ENCODE results near the gene EHMT1. TPM values are rescaled to one million over a fixed set of nuclear protein-coding genes. Genes with fewer than 3 reads are reported as not detected.
"Not testable (repeated sequence)": the region's sequence is repeated elsewhere in the genome, so short reads cannot be mapped to it uniquely, and the experiment has no call there.

The EHMT1 gene
- total and polyA plus RNA-seq, 2 of the 13 experiments (the other 11 are each of a cell fraction or from before 2014, with no cell fraction given), result 23.0 to 27.1 TPM

DNA sequence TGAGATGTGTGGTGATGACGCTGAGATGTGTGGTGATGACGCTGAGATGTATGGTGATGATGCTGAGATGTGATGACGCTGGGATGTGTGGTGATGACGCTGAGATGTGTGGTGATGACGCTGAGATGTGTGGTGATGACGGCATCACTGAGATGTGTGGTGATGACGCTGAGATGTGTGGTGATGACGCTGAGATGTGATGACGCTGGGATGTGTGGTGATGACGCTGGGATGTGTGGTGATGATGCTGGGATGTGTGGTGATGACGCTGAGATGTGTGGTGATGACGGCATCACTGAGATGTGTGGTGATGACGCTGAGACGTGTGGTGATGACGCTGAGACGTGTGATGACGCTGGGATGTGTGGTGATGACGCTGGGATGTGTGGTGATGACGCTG lies 161.2 kb downstream of the EHMT1 start:
- H3K27ac ChIP-seq (ENCODE audit: extremely low read length, insufficient read depth, low read length); H3K79me2 ChIP-seq (ENCODE audit: insufficient read depth, low read length); H2AFZ ChIP-seq (ENCODE audit: low read length); H3K9me3 ChIP-seq (ENCODE audit: low read length); H3K4me2 ChIP-seq (ENCODE audit: low read depth, low read length); CTCF ChIA-PET (ENCODE audit: low intra/inter-chr PET ratio, low total read pairs); H3K27me3 ChIP-seq (ENCODE audit: control insufficient read depth in 1 of 2, insufficient read depth in 2 of 2, low read length in 2 of 2); H3K9ac ChIP-seq (ENCODE audit: insufficient read depth, low read depth, low read length); H3K4me1 ChIP-seq (ENCODE audit: insufficient read depth, low read length); DNase-seq (ENCODE audit: low spot score); H4K20me1 ChIP-seq (ENCODE audit: insufficient read depth, low read length); intact Hi-C loops (cut with micrococcal nuclease; ENCODE audit: unreplicated experiment); ATAC-seq; H3K4me3 ChIP-seq (replicated peaks in 1 of 3; ENCODE audit: insufficient read depth in 1 of 3, low read depth in 2 of 3, low read length in 3 of 3); POLR2A ChIA-PET; in situ Hi-C loops (cut with HindIII; ENCODE audit: extremely low pct_ligation_motif_present, low pct_unique_long_range_greater_than_20kb); FAIRE-seq; BruUV-seq (replicated peaks); TF ChIP-seq CREB1 (CRISPR knock-in tag; IDR thresholded peaks at IDR 0.05): not testable (repeated sequence)
- peak; percentile 79 for TF ChIP-seq CREB1 (IDR thresholded peaks at IDR 0.05)
- 97% methylated on average over 19 of the region's 19 CpGs for WGBS (ENCODE audit: low lambda C conversion rate)
- peaks cover 38 to 59% of the 10 kb centered on the region in 2 experiments; a peak in 4 of 5 replicates for H3K36me3 ChIP-seq (replicated peaks in 1 of 2; ENCODE audit: control insufficient read depth in 1 of 2, insufficient read depth in 2 of 2, low read length in 2 of 2)

DNA sequence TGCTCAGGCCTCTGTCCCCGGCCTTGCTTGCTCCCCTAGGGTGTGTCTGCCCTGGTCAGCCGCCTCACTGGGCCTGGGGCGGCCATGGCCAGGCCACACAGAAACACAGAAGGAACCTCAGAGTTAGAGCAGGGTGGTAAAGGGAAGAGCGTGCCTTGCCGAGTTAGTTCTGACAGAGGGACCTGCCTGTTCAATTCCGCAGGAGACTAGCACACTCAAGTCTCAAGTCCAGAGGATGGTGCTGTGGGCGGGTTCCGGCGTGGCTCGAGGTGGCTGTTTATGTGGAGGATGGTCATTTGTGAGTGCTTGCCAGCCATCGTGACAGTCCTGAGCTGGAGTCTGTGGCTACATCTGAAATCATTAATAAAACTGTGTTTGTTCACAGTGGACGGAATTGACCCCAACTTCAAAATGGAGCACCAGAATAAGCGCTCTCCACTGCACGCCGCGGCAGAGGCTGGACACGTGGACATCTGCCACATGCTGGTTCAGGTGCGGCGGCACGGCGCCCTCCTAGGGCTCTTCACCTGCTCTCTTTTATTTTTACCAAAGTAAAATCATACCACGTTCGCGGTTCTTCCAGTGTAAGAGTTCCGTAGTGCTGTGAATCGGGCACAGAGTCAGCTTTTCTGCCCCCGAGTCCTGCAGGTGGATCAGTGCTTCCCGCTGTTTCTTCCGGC lies 163.2 kb downstream of the EHMT1 start:
- Histone ChIP-seq H3K4me1 (ENCODE audit: insufficient read depth, low read length) (peaks cover 25% of the 10 kb centered on the region), H3K9ac (ENCODE audit: insufficient read depth, low read depth, low read length) (no peak overlapping the region), H3K4me3 (replicated peaks in 1 of 3; ENCODE audit: insufficient read depth in 1 of 3, low read depth in 2 of 3, low read length in 3 of 3) (no peak overlapping the region), H3K27ac (ENCODE audit: extremely low read length, insufficient read depth, low read length) (no peak overlapping the region), H3K79me2 (ENCODE audit: insufficient read depth, low read length) (peaks cover 2% of the 10 kb centered on the region), H3K9me3 (ENCODE audit: low read length) (no peaks in the 10 kb centered on the region), H2AFZ (ENCODE audit: low read length) (no peak overlapping the region), H3K4me2 (ENCODE audit: low read depth, low read length) (no peak overlapping the region), H3K36me3 (replicated peaks in 1 of 2; ENCODE audit: control insufficient read depth in 1 of 2, insufficient read depth in 2 of 2, low read length in 2 of 2) (peaks cover 28 to 39% of the 10 kb centered on the region in 2 experiments), H4K20me1 (ENCODE audit: insufficient read depth, low read length) (no peaks in the 10 kb centered on the region), H3K27me3 (ENCODE audit: control insufficient read depth in 1 of 2, insufficient read depth in 2 of 2, low read length in 2 of 2) (no peaks in the 10 kb centered on the region)
- ChIA-PET CTCF (ENCODE audit: low intra/inter-chr PET ratio, low total read pairs) (no interaction called here), POLR2A (no interaction called here)
- DNase-seq (ENCODE audit: low spot score) (no peak), ATAC-seq (no peak), FAIRE-seq (no peak)
- no TSS peak for BruUV-seq (replicated peaks)
- in situ Hi-C loops (cut with HindIII; ENCODE audit: extremely low pct_ligation_motif_present, low pct_unique_long_range_greater_than_20kb) (no loop called here), intact Hi-C loops (cut with micrococcal nuclease; ENCODE audit: unreplicated experiment) (no loop called here)
- TF ChIP-seq RXRA (CRISPR knock-in tag; IDR thresholded peaks at IDR 0.05), result no peak
- TF ChIP-seq, protein P1, sequence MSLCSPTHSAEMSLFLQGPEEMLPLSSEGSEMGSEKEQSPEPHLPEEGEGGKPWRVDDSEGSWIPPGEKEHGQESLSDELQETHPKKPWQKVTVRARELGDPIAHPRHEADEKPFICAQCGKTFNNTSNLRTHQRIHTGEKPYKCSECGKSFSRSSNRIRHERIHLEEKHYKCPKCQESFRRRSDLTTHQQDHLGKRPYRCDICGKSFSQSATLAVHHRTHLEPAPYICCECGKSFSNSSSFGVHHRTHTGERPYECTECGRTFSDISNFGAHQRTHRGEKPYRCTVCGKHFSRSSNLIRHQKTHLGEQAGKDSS (CRISPR knock-in tag; IDR thresholded peaks at IDR 0.05; ENCODE audit: borderline replicate concordance, low read depth), result no peak
- WGBS (ENCODE audit: low lambda C conversion rate), result 97% methylated on average over 26 of the region's 29 CpGs

All from HepG2 (cell line).